IMR-90 (cell line): ENCODE data around the gene FAM124B.

Experiments used
- CTCF ChIP-seq: conservative IDR thresholded peaks from 2 replicates; pipeline ENCODE4 v1.5.1; 2012; ENCODE audit warnings: mild to moderate bottlenecking, low read depth, low read length, improper control_type of control experiment
- POLR2A ChIP-seq: IDR thresholded peaks from 2 replicates; pipeline ENCODE4 v1.6.1; 2012; ENCODE audit warnings: mild to moderate bottlenecking, low read depth, low read length
- RAD21 ChIP-seq: IDR thresholded peaks from 2 replicates; pipeline ENCODE4 v1.6.1; 2012; ENCODE audit warnings: low read length, improper control_type of control experiment
- USF2 ChIP-seq: fragments of 150-350 bp; IDR thresholded peaks from 2 replicates; pipeline ENCODE4 v1.6.1; 2017; ENCODE audit warnings: mild to moderate bottlenecking, antibody characterized with exemption, low read length, low read depth

- TF ChIP-seq POLR2A (no peak), RAD21 (no peak), CTCF (no peak), USF2 (no peak)
These were observed 58.7 kb downstream of the FAM124B start for GRCh38 chr2:224343226-224343625.
